HPDE6-E6E7 (cell line): ENCODE data around the gene UTP14C.
"Not testable (repeated sequence)": the region's sequence is repeated elsewhere in the genome, so short reads cannot be mapped to it uniquely, and the experiment has no call there.

Experiments
- DNase-seq: peaks from one replicate; pipeline ENCODE4 v3.0.0; 2011; ENCODE audit warnings: missing footprints; ENCODE audit errors: extremely low spot score

UTP14C gene, protein sequence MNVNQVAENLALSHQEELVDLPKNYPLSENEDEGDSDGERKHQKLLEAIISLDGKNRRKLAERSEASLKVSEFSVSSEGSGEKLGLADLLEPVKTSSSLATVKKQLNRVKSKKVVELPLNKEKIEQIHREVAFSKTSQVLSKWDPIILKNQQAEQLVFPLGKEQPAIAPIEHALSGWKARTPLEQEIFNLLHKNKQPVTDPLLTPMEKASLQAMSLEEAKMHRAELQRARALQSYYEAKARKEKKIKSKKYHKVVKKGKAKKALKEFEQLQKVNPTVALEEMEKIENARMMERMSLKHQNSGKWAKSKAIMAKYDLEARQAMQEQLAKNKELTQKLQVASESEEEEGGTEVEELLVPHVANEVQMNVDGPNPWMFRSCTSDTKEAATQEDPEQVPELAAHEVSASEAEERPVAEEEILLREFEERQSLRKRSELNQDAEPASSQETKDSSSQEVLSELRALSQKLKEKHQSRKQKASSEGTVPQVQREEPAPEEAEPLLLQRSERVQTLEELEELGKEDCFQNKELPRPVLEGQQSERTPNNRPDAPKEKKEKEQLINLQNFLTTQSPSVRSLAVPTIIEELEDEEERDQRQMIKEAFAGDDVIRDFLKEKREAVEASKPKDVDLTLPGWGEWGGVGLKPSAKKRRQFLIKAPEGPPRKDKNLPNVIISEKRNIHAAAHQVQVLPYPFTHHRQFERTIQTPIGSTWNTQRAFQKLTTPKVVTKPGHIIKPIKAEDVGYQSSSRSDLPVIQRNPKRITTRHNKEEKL

DNA sequence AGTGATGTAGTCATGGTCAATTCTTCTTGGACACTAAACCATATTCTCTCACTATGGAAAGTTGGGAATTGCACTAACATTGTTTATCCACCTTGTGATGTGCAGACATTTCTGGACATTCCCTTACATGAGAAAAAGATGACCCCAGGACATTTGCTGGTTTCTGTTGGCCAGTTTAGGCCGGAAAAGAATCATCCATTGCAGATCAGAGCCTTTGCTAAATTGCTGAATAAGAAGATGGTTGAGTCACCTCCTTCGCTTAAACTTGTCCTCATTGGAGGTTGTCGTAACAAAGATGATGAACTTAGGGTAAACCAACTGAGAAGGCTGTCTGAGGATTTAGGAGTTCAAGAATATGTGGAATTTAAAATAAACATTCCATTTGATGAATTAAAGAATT is at the start of gene UTP14C:
UTP14C (plus strand) TSS at position 211 of the 400 bp plus-strand sequence. CDS start 4,114 bp downstream, outside the sequence.
- DNase-seq: no peak

DNA sequence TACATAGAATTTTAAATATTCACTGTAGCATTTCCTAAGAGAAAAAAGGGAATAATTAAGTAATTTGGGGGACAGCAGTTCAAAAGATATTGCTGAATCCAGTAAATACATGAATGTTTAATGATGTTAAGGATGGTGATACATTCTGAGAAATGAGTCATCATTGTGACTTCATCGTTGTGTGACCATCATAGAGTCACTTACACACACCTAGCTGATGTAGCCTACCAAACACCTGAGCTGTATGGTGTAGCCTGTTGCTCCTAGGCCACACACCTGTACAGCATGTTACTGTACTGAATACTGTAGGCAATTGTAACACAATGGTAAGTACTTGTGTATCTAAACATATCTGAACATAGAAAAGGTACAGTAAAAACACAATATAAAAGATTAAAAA is 48.1 kb upstream of the UTP14C start:
- no peak for DNase-seq

DNA sequence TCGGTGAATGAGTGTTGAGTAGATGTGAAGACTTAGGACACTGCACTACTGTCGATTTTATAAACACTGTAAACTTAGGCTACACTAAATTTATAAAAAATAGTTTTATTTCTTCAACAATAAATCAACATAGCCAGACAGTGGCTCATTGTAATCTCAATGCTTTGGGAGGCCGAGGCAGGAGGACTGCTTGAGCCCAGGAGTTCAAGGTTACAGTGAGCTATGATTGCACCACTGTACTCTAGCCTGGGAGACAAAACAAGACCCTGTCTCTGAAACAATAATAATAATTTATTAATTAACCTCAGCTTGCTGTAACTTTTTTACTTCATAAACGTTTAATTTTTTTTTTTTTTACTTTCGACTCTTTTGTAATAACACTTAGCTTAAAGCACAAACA is 47.6 kb upstream of the UTP14C start:
- DNase-seq: no peak

DNA sequence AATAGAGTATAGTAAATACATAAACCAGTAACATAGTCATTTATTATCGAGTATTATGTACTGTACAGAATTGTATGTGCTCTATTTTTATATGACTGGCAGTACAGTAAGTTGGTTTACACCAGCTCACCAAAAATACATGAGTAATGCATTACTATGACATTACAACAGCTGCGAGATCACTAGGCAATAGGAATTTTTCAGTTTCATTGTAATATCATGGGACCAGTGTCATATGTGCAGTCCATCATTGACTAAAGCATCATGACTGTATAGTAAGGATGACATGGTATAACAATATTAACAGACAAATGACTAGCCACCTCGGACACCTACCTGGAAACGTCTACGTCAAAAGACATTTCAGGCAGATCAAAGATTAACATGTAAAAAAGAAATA is 46.9 kb upstream of the UTP14C start:
- DNase-seq: no peak

DNA sequence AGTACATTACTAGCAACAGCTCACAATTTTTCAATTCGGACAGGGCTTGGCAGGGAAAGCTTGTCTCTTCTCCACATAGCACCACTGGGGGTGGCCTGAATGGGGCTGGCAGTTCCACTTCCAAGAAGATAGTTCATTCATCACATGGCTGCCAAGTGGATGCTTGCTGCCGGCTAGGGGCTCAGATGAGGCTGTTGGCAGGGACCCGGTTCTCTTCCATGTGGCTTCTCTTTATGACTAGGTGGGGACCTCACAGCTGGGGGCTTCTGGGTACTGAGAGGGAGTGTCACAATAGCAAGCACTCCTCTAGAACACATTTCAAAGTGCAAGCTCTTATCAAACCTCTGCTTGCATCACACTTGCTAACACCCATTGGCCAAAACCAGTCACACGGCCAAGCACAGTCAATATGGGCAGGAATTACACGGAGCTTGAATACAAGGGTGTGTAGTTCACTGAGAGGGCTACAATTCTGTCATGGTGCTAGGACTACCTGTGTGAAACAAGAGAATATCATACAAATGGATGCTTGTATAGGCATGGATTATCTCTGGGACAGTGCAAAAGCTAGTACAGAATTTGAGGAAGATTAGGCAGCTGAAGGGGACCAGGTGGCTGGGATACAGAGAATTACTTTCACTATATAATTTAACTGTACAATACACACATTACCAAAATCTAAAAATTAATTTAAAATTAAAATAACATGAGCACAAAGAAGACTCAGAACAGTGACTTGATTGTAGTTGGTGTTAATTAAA is 45.5 kb upstream of the UTP14C start:
- DNase-seq: no peak

DNA sequence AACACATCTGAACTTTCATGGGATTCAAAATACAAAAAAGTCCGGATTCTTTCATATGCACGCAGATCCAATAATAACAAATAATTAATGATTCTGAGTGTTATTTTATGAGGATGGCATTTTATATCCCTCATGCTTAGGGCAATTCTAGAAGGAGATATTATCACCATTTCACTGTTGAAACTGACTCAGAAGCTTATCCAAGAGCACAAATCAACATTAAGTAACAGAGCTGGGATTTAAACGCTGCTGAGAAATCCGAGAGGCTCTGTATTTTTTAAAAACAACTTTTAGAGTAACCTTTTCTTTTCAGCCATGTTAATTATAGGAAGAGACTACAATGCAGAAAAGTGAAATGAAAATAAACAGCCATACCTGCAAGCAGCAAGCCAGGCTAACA is 43.6 kb upstream of the UTP14C start:
- no peak for DNase-seq

DNA sequence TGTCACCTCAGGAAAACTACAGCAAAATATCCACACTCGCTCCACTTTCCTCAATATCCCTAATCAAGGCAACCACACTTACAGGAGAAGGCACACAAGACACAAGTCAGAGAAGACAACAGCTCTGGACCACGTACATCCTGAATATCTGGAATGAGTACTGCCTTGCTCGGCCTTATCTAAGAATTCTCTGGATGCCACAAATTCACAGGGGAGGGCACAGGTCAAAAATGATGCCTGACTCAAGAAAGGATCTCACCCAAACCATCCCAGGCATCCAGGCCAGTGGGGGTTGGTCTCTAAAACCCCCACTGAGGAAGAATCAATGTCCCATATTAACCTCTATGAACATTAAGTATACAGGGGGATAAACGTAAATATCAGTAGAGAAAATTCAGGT is 43.1 kb upstream of the UTP14C start:
- no peak for DNase-seq

DNA sequence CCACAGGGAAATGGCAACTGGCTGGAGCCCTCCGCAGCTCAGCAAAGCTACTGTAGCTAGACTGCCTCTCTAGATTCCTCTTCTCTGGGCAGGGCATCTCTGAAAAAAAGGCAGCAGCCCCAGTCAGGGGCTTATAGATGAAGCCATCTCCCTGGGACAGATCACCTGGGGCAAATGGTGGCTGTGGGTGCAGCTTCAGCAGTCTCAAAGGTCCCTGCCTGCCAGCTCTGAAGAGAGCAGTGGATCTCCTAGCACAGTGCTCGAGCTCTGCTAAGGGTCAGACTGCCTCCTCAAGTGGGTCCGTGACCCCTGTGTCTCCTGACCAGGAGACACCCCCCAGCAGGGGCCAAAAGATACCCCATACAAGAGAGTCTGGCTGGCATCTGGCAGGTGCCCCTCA is 41.2 kb upstream of the UTP14C start:
- not testable (repeated sequence) for DNase-seq

DNA sequence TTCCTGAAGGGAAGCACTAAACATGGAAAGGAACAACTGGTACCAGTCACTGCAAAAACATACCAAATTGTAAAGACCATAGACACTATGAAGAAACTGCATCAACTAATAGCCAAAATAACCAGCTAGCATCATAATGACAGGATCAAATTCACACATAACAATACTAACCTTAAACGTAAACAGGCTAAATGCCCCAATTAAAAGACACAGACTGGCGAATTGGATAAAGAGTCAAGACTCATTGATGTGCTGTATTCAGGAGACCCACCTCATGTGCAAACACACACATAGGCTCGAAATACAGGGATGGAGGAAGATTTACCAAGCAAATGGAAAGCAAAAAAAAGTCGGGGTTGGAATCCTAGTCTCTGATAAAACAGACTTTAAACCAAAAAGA is 39.6 kb upstream of the UTP14C start:
- not testable (repeated sequence) for DNase-seq

DNA sequence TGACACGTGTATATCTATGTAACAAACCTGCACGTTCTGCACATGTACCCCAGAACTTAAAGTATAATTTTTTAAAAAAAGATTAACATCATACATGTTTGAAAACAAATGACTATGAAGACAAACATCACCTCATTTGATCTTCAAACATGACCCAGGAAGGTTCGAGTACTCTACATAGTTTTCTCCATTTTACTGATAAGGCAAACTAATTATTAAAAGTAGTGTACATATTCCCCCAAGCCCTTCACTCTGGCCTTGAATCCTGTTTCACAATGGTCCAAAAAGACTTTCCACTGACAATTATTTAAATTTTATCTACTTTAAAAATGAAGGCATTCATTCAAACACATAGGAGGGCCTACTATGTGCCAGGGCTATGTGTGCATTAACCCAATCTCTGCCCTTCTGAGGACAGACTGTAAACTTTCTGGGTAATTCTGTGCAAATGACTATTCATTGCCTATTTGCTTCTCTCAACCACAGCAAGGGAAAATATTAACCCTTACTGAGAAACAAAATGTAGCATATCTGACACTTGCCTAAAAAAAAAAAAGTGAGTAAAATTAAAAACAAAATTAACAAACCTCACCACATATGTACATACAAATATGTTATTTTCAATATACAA is 35.4 kb upstream of the UTP14C start:
- DNase-seq: no peak

DNA sequence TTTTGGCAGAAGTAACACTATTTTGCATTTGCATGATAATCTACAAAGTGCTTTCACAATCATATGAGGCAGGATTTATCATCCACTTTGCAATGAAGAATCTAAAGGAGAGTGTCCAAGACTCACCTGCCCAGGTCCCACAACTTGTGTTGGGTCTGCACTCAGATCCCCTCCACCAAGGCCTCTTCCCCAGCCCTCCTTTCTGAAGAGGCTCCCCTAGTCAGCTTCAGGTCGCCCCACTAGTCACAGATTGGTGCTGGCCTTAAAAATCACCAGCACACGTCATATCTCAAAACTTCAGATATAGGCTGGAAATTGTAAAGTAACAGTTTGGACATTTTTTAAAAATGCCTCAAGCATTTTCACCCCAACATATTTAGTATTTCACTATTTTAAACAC is 30.8 kb upstream of the UTP14C start:
- DNase-seq: no peak

DNA sequence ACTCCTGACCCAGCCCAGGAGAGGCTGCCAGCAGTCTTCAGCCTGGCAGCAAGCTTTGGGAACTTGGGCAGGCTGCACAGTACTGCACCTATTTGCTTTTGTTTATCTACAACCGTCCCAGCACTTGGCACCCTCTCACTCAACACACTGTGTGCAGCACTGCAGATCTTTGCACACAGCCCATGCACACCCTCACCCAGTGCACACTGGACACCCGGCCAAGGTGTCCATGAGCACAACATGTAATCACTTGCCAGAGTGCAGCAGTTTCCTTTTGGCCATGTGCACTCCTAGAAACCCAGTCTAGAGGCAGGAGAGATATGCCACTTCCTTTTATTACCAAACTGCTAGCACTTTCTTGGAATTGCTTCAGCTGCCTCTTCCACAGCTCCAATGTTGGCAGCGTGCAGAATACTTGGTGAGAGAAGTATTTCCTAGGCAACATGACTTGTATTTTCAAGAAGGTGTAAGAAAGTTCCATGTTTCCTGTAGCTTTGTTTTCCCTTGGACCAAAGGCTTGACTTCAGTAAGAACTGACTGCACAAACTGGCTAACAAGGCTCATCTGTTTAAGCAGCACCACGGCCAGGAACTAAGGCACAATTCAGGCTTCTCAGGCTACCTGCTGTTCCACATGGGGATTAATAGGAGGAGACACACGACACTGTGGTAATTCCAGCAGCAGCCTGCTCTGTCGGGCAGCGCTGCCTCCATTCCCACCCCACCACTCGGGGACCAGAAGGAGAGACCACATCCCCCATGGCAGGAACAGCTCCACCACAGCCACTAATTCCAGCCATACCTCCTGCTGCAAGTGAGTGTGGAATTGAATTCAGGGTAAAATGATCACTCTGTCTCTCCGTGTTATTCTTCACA is 28.6 kb upstream of the UTP14C start:
- DNase-seq: no peak

DNA sequence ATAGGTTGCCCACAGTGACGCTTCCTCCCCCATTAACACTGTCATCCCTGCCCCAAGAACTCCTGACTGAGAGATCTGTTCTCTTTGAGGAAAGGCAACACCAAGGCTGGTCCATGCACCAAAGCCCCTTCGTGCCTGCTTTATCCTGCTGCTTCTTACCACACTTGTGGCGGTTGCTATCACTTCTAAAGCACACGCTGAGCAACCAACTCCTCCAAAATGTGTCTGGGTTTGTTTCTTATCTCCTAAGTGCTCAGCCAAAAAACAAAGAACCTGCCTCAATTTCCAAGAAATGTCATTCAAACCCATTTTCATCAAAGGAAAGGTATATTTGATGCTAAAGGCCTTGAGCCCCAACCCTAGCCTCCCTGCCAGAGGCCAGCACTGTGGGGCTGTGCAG is 27.9 kb upstream of the UTP14C start:
- DNase-seq: no peak

DNA sequence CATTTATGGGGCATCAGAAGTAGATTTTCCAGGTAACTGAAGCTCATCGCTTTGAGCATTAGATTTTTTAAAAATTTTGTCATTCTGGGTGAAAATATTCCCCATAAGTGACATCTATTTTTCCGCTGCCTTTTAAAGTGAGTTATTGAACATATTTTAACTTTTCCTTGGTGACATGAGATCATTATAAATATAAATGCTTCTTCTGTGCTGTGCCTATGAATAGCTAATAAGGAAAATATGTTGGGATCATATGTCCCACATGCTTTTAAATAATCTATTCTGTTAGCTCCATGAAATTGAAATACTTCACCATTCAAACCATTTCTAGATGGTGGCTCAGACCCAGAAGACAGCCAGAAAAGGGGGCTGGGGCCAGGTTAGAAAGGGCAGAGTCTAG is 27.3 kb upstream of the UTP14C start:
- no peak for DNase-seq

DNA sequence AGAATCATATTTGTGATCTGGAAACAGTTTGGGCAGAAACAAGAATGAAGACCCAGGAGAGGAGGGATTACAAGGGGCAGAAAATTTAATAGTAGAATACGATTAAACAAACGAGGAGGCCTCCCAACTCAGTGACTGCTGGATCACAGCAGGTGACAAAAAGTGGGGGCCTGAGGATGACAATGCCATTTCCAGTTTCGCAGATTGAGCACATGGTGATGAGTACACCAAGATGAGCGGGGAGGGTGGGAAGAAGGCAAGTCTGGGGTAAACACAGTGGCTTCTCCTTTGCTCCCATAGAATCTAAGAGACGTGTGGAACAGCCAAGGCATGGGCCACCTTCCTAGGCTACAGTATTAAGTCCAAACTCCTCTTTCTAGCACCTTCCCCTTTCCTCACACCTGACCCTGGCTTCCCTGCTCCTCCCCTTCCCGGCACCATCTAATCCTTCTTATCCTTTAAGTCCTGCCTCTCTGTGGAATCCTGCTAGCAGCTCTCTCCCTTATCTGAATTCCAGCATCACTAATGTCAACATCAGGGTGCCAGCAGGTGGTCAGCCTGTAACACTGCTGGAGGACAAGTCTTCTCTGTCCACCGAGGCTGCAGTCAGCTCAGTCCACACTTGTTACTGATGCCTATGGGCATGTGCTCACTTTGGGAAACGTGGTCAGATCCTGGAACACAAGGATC is 26.7 kb upstream of the UTP14C start:
- DNase-seq: no peak

DNA sequence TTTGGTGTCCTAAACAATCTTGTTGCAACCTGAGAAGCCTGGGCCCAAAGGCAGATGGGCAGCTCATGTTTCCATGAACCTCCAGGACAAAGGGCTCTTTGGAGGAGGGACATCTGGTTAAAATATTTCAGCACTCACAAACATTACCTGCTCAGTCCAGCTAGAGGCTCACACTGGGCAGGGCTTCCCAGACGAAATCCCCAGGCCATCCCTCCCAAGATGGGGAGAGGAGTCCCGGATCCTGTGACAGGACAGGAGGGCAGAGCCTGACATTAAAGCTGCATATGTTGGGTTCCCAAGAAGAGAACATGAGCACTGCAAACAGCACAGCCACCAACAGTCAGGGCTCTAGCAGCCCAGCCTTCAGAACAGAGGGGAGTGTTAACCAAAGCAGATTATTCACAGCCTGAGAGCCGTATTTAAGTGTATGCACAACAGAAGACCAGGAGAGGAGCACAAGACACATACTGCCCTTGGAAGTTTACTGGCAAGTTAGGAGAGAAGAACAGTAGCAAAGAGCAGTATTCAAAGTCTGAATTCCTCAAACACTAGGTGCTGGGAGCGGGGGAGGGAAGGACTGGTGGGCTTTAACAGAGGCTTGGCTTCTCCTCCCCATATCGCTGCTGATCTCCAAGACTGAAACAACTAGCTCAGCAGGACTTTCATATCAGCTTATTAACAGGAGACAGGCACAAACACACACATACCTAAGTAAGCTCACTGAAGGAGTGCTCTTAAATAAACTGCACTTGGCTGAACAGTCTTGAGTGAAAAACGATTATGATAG is 25.6 kb upstream of the UTP14C start:
- DNase-seq: no peak

DNA sequence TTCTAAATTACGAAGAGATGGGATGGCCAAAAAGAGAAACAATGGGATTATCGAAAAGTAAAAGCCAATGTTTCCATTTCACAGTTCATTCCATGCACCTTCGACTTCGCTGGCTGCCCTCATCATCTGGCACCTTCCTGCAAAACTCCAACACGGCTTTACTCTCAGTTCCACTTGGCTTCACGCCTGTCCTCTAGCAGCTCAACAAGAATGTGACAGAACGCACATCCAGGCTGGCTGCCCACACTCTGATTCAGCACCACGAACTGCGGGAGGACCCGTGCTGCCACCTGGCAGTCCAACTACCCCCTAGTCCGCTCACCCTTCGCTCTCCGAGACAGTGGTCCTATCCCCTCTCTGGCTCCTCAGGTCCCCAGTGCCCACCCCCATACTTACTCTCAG is 25.0 kb upstream of the UTP14C start:
- DNase-seq: no peak

DNA sequence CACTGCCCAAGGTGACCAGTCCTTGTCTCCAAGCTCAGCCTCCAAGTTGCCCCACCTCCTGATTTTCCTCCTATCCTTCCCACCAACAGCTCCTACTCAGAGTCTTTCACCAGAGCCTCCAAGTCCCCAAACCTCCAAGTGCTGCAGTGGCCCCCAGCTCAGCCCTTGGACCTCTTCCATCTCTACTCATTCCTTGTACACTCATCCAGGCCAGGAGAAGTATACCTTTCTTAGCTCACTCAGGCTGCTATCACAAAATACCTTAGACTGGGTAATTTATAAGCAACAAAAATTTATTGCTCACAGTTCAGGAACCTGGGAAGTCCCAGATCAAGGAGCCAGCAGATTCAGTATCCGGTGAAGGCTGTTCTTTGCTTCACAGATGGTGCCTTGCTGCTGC is 24.6 kb upstream of the UTP14C start:
- no peak for DNase-seq

DNA sequence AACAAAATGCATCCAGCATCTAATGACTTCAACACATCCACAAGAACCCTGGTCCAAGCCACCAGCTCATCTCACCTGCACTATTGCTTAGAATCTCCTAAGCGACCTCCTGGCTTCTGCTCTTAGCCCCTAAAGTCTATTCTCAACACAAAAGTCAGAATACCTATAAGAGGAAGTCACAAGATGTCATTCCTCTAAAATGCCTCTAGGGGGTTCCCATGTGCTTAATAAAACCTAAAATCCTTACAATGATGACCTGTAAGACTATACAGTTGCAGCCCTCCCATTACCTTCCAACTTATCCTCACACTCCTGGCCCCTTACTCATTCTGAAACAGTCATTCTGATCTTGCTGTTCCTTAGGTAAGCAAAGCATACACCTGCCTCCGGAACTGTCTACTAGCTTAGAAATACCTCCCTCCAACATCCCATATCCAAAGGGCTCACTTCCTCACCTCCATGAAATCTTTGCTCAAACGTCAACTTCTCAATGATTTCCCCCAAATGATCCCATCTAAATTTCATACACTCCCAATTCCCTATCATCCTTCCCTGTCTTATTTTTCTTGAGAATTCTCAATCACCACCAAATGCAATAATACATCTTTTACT is 23.3 kb upstream of the UTP14C start:
- no peak for DNase-seq
